SU-DHL-6 (cell line): Measurements from ENCODE around the gene ZBTB37.

Experiments used
- CTCF ChIP-seq: fragments of 200-600 bp; sonication (generic); IDR thresholded peaks from one replicate; pipeline ENCODE4 v1.5.1; 2017; ENCODE audit warnings: antibody characterized with exemption, mild to moderate bottlenecking, low read length, moderate library complexity; ENCODE audit not compliant: insufficient read depth, poor library complexity, severe bottlenecking
- EZH2phosphoT487 ChIP-seq: fragments of 200-600 bp; sonication (generic), shearing (Covaris generic); conservative IDR thresholded peaks from 2 replicates; pipeline ENCODE4 v1.6.1; 2018; ENCODE audit warnings: mild to moderate bottlenecking, antibody characterized with exemption, low read length, moderate library complexity, mixed read lengths

- no peak for TF ChIP-seq CTCF
- TF ChIP-seq EZH2phosphoT487 = no peak
These were observed 80.4 kb downstream of the ZBTB37 start for GRCh38 chr1:173948594-173948993.
